ENCODE measurements around the gene NANOS1.

GRCh38 chr10:119028900-119029612 lies 458 bp upstream of the NANOS1 start:
- TF ChIP-seq POLR2A (IDR thresholded peaks at IDR 0.05) = no peak
- no peak for TF ChIP-seq CTCF (IDR thresholded peaks at IDR 0.05)
- TF ChIP-seq POLR2AphosphoS5 (IDR thresholded peaks at IDR 0.05) = no peak

All from suprapubic skin (tissue), 4 donors.